ENCODE results near the gene ERVFRD-1.

Gene ERVFRD-1

DNA sequence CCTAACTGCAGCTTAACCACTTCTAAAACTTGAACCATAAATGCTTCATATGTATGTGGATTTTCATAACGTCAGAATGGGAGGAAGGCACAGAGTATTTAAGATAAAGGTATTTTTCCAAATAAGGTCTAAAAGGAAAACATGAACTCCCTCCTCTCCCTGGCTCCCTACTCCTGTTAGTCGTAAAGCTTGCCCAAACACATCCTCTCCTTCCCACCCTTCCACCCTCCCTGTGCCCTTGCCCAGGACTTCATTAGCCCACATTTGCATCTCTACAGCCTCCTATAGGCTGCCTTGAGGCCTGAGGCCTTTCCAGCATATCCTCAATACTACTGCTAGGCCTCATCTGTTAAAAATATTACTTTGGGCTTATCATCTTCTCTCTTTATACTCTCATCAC, 35.0 kb downstream of the ERVFRD-1 start:
- H3K9ac ChIP-seq (ENCODE audit: low read depth, low read length, poor library complexity, severe bottlenecking) = no peak overlapping the region
- no peak overlapping the region for H3K4me2 ChIP-seq (ENCODE audit: low read depth, low read length, poor library complexity, severe bottlenecking)
- no peaks in the 10 kb centered on the region for H3K9me2 ChIP-seq (replicated peaks; ENCODE audit: low read depth, low read length)
- no peak overlapping the region for H3K4me3 ChIP-seq (ENCODE audit: low read length, poor library complexity, severe bottlenecking)
- no peak for TF ChIP-seq EZH2phosphoT487 (IDR thresholded peaks at IDR 0.05; ENCODE audit: borderline replicate concordance)
- no peak for TF ChIP-seq CTCF (conservative IDR thresholded peaks at IDR 0.05; ENCODE audit: low read length)
- no peaks in the 10 kb centered on the region for H4K20me1 ChIP-seq (ENCODE audit: insufficient read depth, low read length, poor library complexity, severe bottlenecking)
- H3K36me3 ChIP-seq (ENCODE audit: insufficient read depth, low read length) = no peaks in the 10 kb centered on the region
- H3K9me3 ChIP-seq (ENCODE audit: insufficient read depth, low read depth, low read length) = no peaks in the 10 kb centered on the region
- no peaks in the 10 kb centered on the region for H3F3A ChIP-seq (ENCODE audit: low read depth)
- peak overlapping the region; percentile 12; the same call in 1 of the 2 replicates for H2AFZ ChIP-seq (ENCODE audit: low read length)
- H3K4me1 ChIP-seq (ENCODE audit: insufficient read depth, low read length, poor library complexity, severe bottlenecking) = no peaks in the 10 kb centered on the region
- H3K79me2 ChIP-seq (ENCODE audit: insufficient read depth, low read length) = no peaks in the 10 kb centered on the region
- H3K27me3 ChIP-seq (ENCODE audit: insufficient read depth, low read length, poor library complexity, severe bottlenecking) = no peaks in the 10 kb centered on the region

GRCh38 chr6:11072101-11072500, 39.4 kb downstream of the ERVFRD-1 start:
- Histone ChIP-seq H3K9me3 (ENCODE audit: insufficient read depth, low read depth, low read length) (no peaks in the 10 kb centered on the region), H3K36me3 (ENCODE audit: insufficient read depth, low read length) (no peaks in the 10 kb centered on the region), H3K79me2 (ENCODE audit: insufficient read depth, low read length) (no peaks in the 10 kb centered on the region), H2AFZ (ENCODE audit: low read length) (no peak overlapping the region), H3K4me3 (ENCODE audit: low read length, poor library complexity, severe bottlenecking) (no peak overlapping the region), H3K9ac (ENCODE audit: low read depth, low read length, poor library complexity, severe bottlenecking) (no peak overlapping the region), H3K27me3 (ENCODE audit: insufficient read depth, low read length, poor library complexity, severe bottlenecking) (no peaks in the 10 kb centered on the region), H3K4me1 (ENCODE audit: insufficient read depth, low read length, poor library complexity, severe bottlenecking) (no peaks in the 10 kb centered on the region), H3K4me2 (ENCODE audit: low read depth, low read length, poor library complexity, severe bottlenecking) (no peak overlapping the region), H3K9me2 (replicated peaks; ENCODE audit: low read depth, low read length) (no peaks in the 10 kb centered on the region), H3F3A (ENCODE audit: low read depth) (no peaks in the 10 kb centered on the region), H4K20me1 (ENCODE audit: insufficient read depth, low read length, poor library complexity, severe bottlenecking) (no peaks in the 10 kb centered on the region)
- TF ChIP-seq CTCF (conservative IDR thresholded peaks at IDR 0.05; ENCODE audit: low read length) (no peak), EZH2phosphoT487 (IDR thresholded peaks at IDR 0.05; ENCODE audit: borderline replicate concordance) (no peak)

DNA sequence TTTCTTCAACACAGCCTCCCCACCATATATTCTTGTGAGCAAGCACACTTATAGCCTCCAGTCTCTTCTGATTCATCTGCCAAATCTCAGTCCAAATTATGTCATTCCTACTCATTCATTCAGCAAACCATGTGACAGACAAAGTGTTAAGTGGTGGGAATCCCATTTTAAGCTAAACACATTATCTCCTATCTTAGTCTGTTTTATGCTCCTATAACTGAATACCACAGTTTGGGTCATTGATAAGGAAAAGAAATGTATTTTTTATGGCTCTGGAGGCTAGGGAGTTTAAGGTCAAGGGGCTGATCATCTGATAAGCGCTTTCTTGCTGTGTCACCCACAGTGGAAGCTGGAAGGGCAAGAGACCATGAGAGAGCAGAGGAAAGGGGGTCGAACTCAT, 41.8 kb downstream of the ERVFRD-1 start:
- Histone ChIP-seq H2AFZ (ENCODE audit: low read length) (no peak overlapping the region), H3K79me2 (ENCODE audit: insufficient read depth, low read length) (no peaks in the 10 kb centered on the region), H3K9me2 (replicated peaks; ENCODE audit: low read depth, low read length) (no peaks in the 10 kb centered on the region), H3K9ac (ENCODE audit: low read depth, low read length, poor library complexity, severe bottlenecking) (no peak overlapping the region), H3K9me3 (ENCODE audit: insufficient read depth, low read depth, low read length) (no peaks in the 10 kb centered on the region), H3K4me2 (ENCODE audit: low read depth, low read length, poor library complexity, severe bottlenecking) (no peak overlapping the region), H3K27me3 (ENCODE audit: insufficient read depth, low read length, poor library complexity, severe bottlenecking) (no peaks in the 10 kb centered on the region), H3K4me3 (ENCODE audit: low read length, poor library complexity, severe bottlenecking) (no peak overlapping the region), H3K4me1 (ENCODE audit: insufficient read depth, low read length, poor library complexity, severe bottlenecking) (no peaks in the 10 kb centered on the region), H4K20me1 (ENCODE audit: insufficient read depth, low read length, poor library complexity, severe bottlenecking) (no peaks in the 10 kb centered on the region), H3K36me3 (ENCODE audit: insufficient read depth, low read length) (no peaks in the 10 kb centered on the region), H3F3A (ENCODE audit: low read depth) (no peaks in the 10 kb centered on the region)
- TF ChIP-seq EZH2phosphoT487 (IDR thresholded peaks at IDR 0.05; ENCODE audit: borderline replicate concordance) (no peak), CTCF (conservative IDR thresholded peaks at IDR 0.05; ENCODE audit: low read length) (no peak)

All from Loucy (cell line).